ENCODE data around the gene ZDHHC18.

DNA sequence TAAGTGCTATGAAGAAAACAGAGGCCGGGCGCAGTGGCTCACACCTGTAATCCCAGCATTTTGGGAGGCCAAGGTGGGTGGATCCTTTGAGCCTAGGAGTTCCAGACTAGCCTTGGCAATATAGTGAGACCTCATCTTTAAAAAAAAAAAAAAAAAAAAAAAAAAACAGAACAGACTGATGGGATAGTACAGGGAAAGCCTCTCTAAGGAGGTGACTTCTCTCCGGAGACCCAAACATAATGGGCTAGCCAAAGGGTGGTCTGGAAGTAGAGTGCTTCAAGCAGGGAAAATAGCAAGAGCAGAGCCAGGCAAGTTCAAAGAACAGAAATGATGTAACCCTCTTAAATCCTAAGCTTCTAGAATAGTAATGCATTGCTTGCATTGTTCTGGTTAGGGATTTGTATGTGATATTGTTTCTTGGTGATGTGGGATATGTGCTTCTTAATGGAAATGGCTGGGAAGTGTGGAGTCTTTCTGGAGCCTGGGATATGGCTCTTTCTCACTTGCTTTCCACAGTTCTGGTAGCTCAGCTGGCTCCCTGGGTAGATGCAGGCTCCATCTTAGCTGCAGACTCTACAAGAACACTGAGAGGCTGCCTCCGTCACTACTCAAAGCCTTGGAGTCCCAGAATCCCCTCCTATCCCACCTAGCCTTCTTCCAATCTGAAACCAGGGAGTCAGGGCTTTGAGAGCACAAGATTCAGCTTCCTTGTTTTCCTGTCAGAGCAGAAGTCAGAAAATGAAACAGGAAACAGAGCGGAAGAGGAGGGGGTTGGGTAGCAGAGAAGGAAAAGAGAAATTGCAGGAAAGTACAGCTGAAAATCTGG, 40.7 kb upstream of the ZDHHC18 start:
- TF ChIP-seq CTCF (IDR thresholded peaks at IDR 0.05): no peak
- TF ChIP-seq POLR2A (IDR thresholded peaks at IDR 0.05): no peak
